Ovary (tissue), 3 donors: ENCODE measurements around the gene AKAP9.

Experiments
- CTCF ChIP-seq, 3 donors: fragments of 450-650 bp in 2 of 3; fragments of 200-600 bp in 1 of 3; IDR thresholded peaks; one replicate each; pipeline versions ENCODE4 v1.5.1 to v1.8.0; 2016 to 2022; ENCODE audit warnings: antibody characterized with exemption in 3 of 3, mild to moderate bottlenecking in 1 of 3
- EP300 ChIP-seq: sonication (generic); formaldehyde crosslinking; IDR thresholded peaks from one replicate; pipeline ENCODE4 v1.6.1; 2017; ENCODE audit warnings: antibody characterized with exemption
- POLR2A ChIP-seq: fragments of 450-650 bp; IDR thresholded peaks from one replicate; pipeline ENCODE4 v1.6.1; 2017; ENCODE audit warnings: antibody characterized with exemption, mild to moderate bottlenecking, moderate library complexity
- donor health status: DM: no; HTN: no; CAD: no.

GRCh38 chr7:91988213-91988612 is 47.6 kb downstream of the AKAP9 start:
- TF ChIP-seq POLR2A (no peak), CTCF (IDR thresholded peaks at IDR 0.05) (no peak), EP300 (no peak)
